UCSD-AML1 (cell line): ENCODE measurements around the gene MZT2A.
"Not testable (repeated sequence)": the region's sequence is repeated elsewhere in the genome, so short reads cannot be mapped to it uniquely, and the experiment has no call there.

Experiments
- DNase-seq: peaks from one replicate; lab custom pipeline; 2025; ENCODE audit not compliant: unreplicated experiment; lab: John Stamatoyannopoulos, UW

MZT2A gene

GRCh38 chr2:131492015-131492417, at the start of gene MZT2A:
Gene MZT2A, minus strand, starts transcription at chr2:131492397. Its CDS starts 21 bp downstream, at chr2:131492376.
- not testable (repeated sequence) for DNase-seq

- DNase-seq, result not testable (repeated sequence)
These were observed 46.7 kb upstream of the MZT2A start for GRCh38 chr2:131538856-131539255.

DNA sequence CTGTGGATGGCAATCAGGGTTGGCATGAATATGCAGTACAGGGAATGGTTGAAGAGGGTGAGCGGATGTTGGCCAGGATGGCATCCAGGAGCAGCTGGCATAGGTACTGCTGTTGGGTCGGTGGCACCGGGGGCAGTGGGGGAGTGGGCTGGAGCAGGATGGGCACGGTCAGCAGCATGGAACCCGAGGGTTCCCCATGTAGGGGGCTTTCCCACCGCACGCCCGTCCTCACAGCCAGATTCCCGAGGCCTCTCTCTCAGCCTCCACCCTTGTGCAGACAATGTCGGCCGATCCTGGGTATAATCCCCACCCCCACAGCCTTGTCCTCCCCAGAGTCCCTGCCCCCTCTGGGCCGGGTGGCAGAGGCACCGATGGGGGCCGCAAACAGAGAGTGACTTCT, 44.6 kb upstream of the MZT2A start:
- DNase-seq, result not testable (repeated sequence)

- not testable (repeated sequence) for DNase-seq
These were observed 44.0 kb upstream of the MZT2A start for GRCh38 chr2:131535951-131536826.

DNA sequence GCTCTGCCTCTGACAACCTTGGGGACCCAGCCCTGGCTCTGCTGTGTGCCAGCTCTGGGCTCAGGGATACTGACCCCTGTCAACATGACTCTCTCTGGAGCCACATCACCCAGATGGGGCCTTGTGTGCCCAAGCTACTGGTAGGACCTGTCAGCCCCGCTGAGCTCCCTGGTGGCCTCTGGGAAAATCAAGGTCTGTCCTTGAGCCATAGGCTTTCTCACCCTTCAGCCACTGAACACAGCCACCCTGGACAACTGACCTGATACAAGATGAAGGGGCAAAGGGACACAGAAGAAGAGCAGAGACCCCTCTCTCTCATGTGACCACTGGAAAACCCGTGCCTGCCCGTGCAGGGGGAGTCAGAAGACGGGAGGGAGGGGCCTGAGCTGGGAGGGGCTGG, 43.3 kb upstream of the MZT2A start:
- DNase-seq, result no peak

- DNase-seq, result not testable (repeated sequence)
These were observed 42.8 kb upstream of the MZT2A start for GRCh38 chr2:131534965-131535364.

GRCh38 chr2:131534317-131534672, 42.1 kb upstream of the MZT2A start:
- not testable (repeated sequence) for DNase-seq

DNA sequence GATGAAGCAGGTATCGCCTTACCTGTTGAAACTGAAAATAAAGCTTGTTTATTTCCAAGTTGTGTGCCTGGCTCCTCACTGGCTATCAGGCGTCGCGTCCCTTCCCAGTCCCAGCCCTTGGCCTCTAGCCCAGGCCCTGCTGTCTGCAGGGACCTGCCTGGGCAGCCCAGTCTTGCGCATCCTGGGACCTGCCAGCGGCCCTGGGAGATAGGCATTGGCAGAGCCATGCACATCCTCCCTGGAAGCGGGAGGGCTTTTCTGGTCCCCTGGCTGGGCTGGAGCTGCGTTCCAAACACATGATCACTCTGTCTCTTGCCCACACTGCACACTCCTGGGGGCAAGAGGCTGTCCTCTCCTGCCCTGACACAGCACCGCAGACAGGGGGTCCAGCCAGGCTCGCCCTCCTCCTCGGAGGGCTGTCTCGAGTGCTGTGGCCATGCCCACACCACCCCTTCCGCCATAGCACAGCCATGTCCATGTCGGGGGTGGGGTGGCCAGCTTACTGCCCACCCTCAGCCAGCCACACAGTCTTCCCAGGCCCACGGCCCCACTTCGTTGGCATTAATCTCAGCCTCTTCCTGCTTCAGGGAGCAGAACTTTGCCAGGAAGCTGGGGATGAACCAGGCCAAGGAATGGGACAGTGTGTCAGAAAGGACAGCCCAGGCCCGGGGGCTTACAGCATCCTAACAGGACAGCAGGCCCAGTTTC, 41.6 kb upstream of the MZT2A start:
- DNase-seq, result not testable (repeated sequence)

GRCh38 chr2:131532723-131533608, 40.8 kb upstream of the MZT2A start:
- DNase-seq, result not testable (repeated sequence)

DNA sequence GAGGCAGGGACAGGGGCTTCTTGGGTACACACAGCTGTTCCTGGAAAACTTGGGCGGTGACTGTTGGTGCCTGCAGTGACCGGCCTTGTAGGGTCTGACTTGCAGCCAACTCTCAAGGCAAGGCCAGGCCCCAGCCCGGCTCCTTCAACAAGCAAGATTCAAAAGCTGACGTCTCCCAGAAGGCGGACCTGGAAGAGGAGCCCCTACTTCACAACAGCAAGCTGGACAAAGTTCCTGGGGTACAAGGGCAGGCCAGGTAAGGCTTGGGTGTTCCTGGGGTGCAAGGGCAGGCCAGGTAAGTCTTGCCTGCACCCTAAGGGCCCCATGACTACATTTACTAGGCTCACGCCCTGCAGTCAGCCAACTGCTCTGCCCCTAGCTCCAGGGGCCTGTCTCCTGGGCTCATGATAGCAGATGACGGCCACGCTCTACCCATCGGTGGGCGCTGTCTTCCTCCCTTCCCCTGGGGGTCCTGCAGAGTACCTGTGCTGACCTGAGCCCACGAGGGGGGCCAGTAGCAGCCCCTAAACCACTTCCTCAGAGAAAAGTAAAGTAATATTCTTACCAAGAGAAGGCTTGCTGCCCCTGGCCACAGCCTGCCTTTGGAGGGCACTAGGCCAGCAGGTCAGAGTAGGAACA, 39.5 kb upstream of the MZT2A start:
- not testable (repeated sequence) for DNase-seq

DNA sequence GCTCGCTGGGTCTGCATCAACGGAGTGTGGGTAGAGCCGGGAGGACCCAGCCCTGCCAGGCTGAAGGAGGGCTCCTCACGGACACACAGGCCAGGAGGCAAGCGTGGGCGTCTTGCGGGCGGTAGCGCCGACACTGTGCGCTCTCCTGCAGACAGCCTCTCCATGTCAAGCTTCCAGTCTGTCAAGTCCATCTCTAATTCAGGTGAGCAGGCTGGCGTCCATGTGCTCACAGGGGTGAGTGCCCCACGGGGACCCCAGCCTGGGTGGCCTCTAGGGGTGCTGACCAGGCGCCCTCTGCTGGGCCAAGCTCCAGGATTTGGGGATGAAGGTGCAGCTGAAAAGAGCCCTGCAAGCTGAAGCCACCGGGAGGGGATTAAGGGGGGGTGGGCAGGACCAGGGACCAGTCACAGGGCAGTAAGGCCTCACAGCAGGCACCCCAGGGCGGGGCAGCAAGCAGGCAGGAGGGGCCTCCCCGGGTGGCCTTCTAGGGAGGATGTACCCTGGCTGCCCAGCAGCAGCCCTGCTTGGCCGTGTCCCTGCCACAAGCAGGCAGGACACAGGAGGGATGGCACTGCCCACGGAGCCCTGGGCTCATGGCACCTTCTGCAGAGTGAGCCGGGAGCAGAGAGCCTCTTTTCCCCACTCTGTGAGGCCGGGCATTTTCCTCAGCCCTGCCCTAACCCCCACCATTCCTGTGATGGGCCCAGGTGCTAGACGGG, 38.6 kb upstream of the MZT2A start:
- DNase-seq, result not testable (repeated sequence)

DNA sequence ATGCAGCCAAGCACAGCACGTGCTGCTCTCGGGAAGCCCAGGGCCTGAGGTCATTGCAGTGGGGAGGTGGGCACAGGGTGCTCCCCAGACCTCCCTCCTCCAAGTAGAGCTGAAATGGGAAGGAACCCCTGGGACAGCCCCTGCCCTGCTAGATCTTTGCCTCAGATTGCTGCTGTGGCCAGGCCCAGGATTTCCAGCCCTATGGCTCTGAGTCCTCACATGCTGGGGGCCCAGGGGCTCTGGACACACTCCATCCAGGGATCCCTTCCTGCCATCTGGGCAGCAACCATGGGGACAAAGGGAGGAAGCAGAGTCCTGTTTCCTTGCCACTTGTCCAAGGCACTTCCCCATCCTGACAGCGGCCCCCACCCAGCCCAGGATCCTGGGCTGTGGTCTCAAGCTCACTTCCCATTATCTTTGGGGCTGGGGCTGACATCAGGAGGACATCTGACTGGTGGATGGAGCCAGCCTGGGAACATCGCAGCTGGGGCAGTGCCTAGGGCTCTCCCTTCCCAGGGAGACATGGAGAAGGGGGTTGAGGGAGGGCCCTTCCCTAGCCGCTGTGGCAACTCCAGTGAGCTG, 37.8 kb upstream of the MZT2A start:
- not testable (repeated sequence) for DNase-seq

- not testable (repeated sequence) for DNase-seq
These were observed 37.0 kb upstream of the MZT2A start for GRCh38 chr2:131528981-131529863.

DNA sequence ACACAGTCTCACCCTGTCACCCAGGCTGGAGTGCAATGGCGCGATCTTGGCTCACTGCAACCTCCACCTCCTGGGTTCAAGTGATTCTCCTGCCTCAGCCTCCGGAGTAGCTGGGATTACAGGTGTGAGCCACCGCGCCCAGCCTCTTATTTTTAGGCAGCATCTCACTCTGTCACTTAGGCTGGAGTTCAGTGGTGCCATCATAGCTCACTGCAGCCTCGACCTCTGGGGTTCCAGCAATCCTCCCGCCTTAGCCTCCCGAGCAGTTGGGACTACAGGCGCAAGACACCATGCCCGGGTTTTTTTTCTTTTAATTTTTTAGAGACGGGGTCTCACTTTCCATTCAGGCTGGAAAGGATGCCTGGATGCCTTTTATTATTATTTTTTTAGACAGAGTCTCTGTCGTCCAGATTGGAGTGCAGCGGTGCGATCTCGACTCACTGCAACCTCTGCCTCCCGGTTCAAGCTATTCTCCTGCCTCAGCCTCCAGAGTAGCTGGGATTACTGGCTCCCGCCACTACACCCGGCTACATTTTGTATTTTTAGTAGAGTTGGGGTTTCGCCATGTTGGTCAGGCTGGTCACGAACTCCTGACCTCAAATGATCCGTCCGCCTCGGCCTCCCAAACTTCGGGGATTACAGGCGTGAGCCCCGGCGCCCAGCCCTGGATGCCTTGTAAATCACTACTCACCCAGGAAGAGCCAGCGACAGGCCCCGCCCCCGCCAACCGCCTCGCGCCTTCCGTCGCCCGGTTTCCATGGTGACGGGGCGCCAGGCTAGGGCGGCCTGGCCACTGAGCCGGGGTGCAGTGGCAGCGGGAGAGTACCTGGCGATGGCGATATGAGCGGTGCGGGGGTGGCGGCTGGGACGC, 35.2 kb upstream of the MZT2A start, which contains the start of gene CCDC74A:
TSS of gene CCDC74A (plus strand) at position 758 of the 871 bp plus-strand sequence. CDS start at position 841, 83 bp downstream.
- peak; percentile 26 for DNase-seq

DNA sequence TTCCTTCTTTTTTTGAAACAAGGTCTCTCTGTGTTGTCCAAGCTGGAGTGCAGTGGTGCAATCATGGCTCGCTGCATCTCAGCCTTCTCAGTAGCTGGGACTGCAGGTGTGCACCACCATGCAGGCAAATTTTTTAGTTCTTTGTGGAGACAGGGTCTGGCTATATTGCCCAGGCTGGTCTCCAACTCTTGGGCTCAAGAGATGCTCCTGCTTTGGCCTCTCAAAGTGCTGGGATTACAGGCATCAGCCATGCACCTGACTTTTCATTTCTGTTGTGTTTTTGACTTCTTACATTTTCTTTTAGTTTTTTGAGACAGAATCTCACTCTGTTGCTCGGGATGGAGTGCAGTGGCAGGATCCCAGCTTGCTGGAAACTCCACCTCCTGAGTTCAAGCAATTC, 33.1 kb upstream of the MZT2A start:
- not testable (repeated sequence) for DNase-seq

- no peak for DNase-seq
These were observed 30.0 kb upstream of the MZT2A start for GRCh38 chr2:131521961-131522781.

DNA sequence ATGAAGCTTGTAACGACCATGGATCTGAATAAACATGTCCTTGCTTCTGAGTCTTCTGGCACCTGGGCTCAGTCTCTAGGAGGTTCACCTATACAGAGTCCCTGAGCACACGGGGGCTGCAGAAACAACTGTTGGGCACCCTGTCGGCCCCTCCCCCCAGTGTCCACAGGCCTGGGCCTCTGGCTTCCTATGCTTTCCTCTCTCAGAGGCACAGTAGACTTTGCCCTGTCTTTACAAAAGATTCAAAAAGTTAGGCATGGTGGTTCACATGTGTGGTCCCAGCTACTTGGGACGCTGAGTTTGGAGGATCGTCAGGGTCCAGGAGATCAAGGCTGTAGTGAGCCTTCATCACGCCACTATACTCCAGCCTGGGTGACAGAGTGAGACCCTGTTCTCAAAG, 29.3 kb upstream of the MZT2A start:
- DNase-seq, result not testable (repeated sequence)
